Fibroblast of lung (primary cell): ENCODE results near the gene MRPL37.

ENCODE experiments used
- CTCF ChIP-seq, 2 donors: IDR thresholded peaks in 1 of 2; conservative IDR thresholded peaks in 1 of 2; 1 replicate in 1 of 2; 2 replicates in 1 of 2; pipeline ENCODE4 v1.5.1; 2011 to 2012; ENCODE audit warnings: low read length in 2 of 2, control low read depth in 1 of 2, inconsistent platforms in 1 of 2, low read depth in 1 of 2, mild to moderate bottlenecking in 1 of 2
- EZH2 ChIP-seq: IDR thresholded peaks from 2 replicates; pipeline ENCODE4 v1.5.1; 2012; ENCODE audit warnings: low read length, control low read depth, mild to moderate bottlenecking; ENCODE audit errors: missing control alignments

- no peak for TF ChIP-seq EZH2
- TF ChIP-seq CTCF (conservative IDR thresholded peaks at IDR 0.05 in 1 of 2, IDR thresholded peaks at IDR 0.05 in 1 of 2; ENCODE audit: low read depth in 1 of 2, low read length in 2 of 2), result no peak
Measured at GRCh38 chr1:54215523-54215922, 15.6 kb downstream of the MRPL37 start.
